Mucosa of rectum (tissue), 2 donors: ENCODE data around the gene STAT5B.

Experiments
- H3K27ac ChIP-seq, 2 donors: one replicate each; pipeline ENCODE4 v1.7.0; 2013; ENCODE audit warnings: inconsistent platforms in 2 of 2, low read depth in 2 of 2, low read length in 2 of 2
- H3K27me3 ChIP-seq, 2 donors: one replicate each; pipeline ENCODE4 v1.7.0; 2013; ENCODE audit warnings: low read length in 2 of 2; ENCODE audit not compliant: control insufficient read depth in 2 of 2, insufficient read depth in 2 of 2
- H3K36me3 ChIP-seq, 2 donors: one replicate each; pipeline ENCODE4 v1.7.0; 2013; ENCODE audit warnings: low read length in 2 of 2; ENCODE audit not compliant: control insufficient read depth in 2 of 2, insufficient read depth in 2 of 2
- H3K4me1 ChIP-seq, 2 donors: one replicate each; pipeline ENCODE4 v1.7.0; 2013; ENCODE audit warnings: low read length in 2 of 2, mild to moderate bottlenecking in 1 of 2; ENCODE audit not compliant: control insufficient read depth in 2 of 2, insufficient read depth in 2 of 2
- H3K4me3 ChIP-seq, 2 donors: one replicate each; pipeline ENCODE4 v1.7.0; 2013; ENCODE audit warnings: low read length in 2 of 2
- H3K9ac ChIP-seq, 2 donors: one replicate each; pipeline ENCODE4 v1.7.0; 2013; ENCODE audit warnings: low read length in 2 of 2, low read depth in 1 of 2, mild to moderate bottlenecking in 1 of 2
- H3K9me3 ChIP-seq, 2 donors: one replicate each; pipeline ENCODE4 v1.7.0; 2013; ENCODE audit warnings: low read length in 2 of 2; ENCODE audit not compliant: control insufficient read depth in 2 of 2
- donor health status: healthy.
- donor health status: Normal muscosa, but diverticular disease.

Gene STAT5B

GRCh38 chr17:42286411-42287221, 10.4 kb upstream of the STAT5B start:
- H3K27me3 ChIP-seq = no peaks in the 10 kb centered on the region
- H3K27ac ChIP-seq = peak overlapping the region in 1 of 2 donors; percentile 86
- H3K36me3 ChIP-seq = no peaks in the 10 kb centered on the region
- H3K4me3 ChIP-seq = peak overlapping the region; percentile 34 to 74
- no peaks in the 10 kb centered on the region for H3K9me3 ChIP-seq
- H3K9ac ChIP-seq = peak overlapping the region; percentile 8 to 23
- H3K4me1 ChIP-seq = peaks cover 21 to 23% of the 10 kb centered on the region in 2 donors

GRCh38 chr17:42285346-42286050, 9.3 kb upstream of the STAT5B start:
- H3K9ac ChIP-seq = no peak overlapping the region
- H3K4me3 ChIP-seq = no peak overlapping the region
- H3K36me3 ChIP-seq = no peaks in the 10 kb centered on the region
- H3K27ac ChIP-seq = no peak overlapping the region
- H3K4me1 ChIP-seq = peaks cover 21 to 23% of the 10 kb centered on the region in 2 donors
- H3K9me3 ChIP-seq = no peaks in the 10 kb centered on the region
- H3K27me3 ChIP-seq = no peaks in the 10 kb centered on the region

GRCh38 chr17:42284566-42284965, 8.4 kb upstream of the STAT5B start:
- Histone ChIP-seq H3K9me3 (no peaks in the 10 kb centered on the region), H3K27ac (no peak overlapping the region), H3K9ac (no peak overlapping the region), H3K4me1 (peaks cover 21 to 23% of the 10 kb centered on the region in 2 donors), H3K27me3 (no peaks in the 10 kb centered on the region), H3K36me3 (no peaks in the 10 kb centered on the region), H3K4me3 (no peak overlapping the region)

- Histone ChIP-seq H3K4me3 (no peak overlapping the region), H3K27me3 (no peaks in the 10 kb centered on the region), H3K9ac (no peak overlapping the region), H3K4me1 (peaks cover 18 to 21% of the 10 kb centered on the region in 2 donors), H3K9me3 (no peaks in the 10 kb centered on the region), H3K27ac (no peak overlapping the region), H3K36me3 (no peaks in the 10 kb centered on the region)
Observed at GRCh38 chr17:42284024-42284369, 7.8 kb upstream of the STAT5B start.

GRCh38 chr17:42283241-42284023, 7.2 kb upstream of the STAT5B start:
- H3K36me3 ChIP-seq = no peaks in the 10 kb centered on the region
- no peak overlapping the region for H3K27ac ChIP-seq
- H3K9ac ChIP-seq = no peak overlapping the region
- peaks cover 18% of the 10 kb centered on the region in 2 donors for H3K4me1 ChIP-seq
- no peaks in the 10 kb centered on the region for H3K27me3 ChIP-seq
- no peak overlapping the region for H3K4me3 ChIP-seq
- H3K9me3 ChIP-seq = no peaks in the 10 kb centered on the region

GRCh38 chr17:42282478-42283080, 6.4 kb upstream of the STAT5B start:
- no peak overlapping the region for H3K9ac ChIP-seq
- no peak overlapping the region for H3K27ac ChIP-seq
- no peak overlapping the region for H3K4me3 ChIP-seq
- peaks cover 14 to 15% of the 10 kb centered on the region in 2 donors for H3K4me1 ChIP-seq
- no peaks in the 10 kb centered on the region for H3K9me3 ChIP-seq
- no peaks in the 10 kb centered on the region for H3K27me3 ChIP-seq
- no peaks in the 10 kb centered on the region for H3K36me3 ChIP-seq

- no peaks in the 10 kb centered on the region for H3K36me3 ChIP-seq
- no peak overlapping the region for H3K27ac ChIP-seq
- no peaks in the 10 kb centered on the region for H3K27me3 ChIP-seq
- no peak overlapping the region for H3K4me3 ChIP-seq
- no peaks in the 10 kb centered on the region for H3K9me3 ChIP-seq
- H3K4me1 ChIP-seq = peaks cover 5 to 9% of the 10 kb centered on the region in 2 donors
- H3K9ac ChIP-seq = no peak overlapping the region
Observed at GRCh38 chr17:42281571-42282096, 5.4 kb upstream of the STAT5B start.

GRCh38 chr17:42279776-42280630, 3.8 kb upstream of the STAT5B start:
- Histone ChIP-seq H3K27me3 (no peaks in the 10 kb centered on the region), H3K4me1 (peaks cover 5 to 8% of the 10 kb centered on the region in 2 donors), H3K36me3 (no peaks in the 10 kb centered on the region), H3K4me3 (no peak overlapping the region), H3K9ac (no peak overlapping the region), H3K27ac (no peak overlapping the region), H3K9me3 (no peaks in the 10 kb centered on the region)

- H3K9me3 ChIP-seq = no peaks in the 10 kb centered on the region
- no peak overlapping the region for H3K9ac ChIP-seq
- H3K4me1 ChIP-seq = peaks cover 12 to 15% of the 10 kb centered on the region in 2 donors
- H3K27ac ChIP-seq = peak overlapping the region; percentile 76 to 82
- H3K4me3 ChIP-seq = peak overlapping the region; percentile 71 to 72
- H3K27me3 ChIP-seq = no peaks in the 10 kb centered on the region
- no peaks in the 10 kb centered on the region for H3K36me3 ChIP-seq
Observed at GRCh38 chr17:42277342-42277712, 1.1 kb upstream of the STAT5B start.
